D721Med (cell line): Measurements from ENCODE around the gene PCDH15.

ENCODE experiments used
- DNase-seq: peaks from one replicate; pipeline ENCODE4 v3.0.0; 2011; ENCODE audit warnings: low spot score; ENCODE audit not compliant: insufficient read length
- FAIRE-seq: peaks from 2 replicates; lab custom pipeline; 2011; peaks lifted over from hg19 to GRCh38; lab: Jason Lieb, UNC
- CTCF ChIP-seq: IDR thresholded peaks from 2 replicates; pipeline ENCODE4 v1.5.1; 2012; ENCODE audit warnings: mild to moderate bottlenecking, control low read depth; ENCODE audit not compliant: insufficient read depth; ENCODE audit errors: missing control alignments

PCDH15 gene

GRCh38 chr10:54758791-54759190 lies 42.2 kb downstream of the PCDH15 start:
- TF ChIP-seq CTCF = no peak
- no peak for FAIRE-seq

GRCh38 chr10:54749623-54750022 lies 51.4 kb downstream of the PCDH15 start:
- no peak for TF ChIP-seq CTCF
- DNase-seq = no peak
- FAIRE-seq = no peak

More at GRCh38 chr10:54758791-54759190, 42.2 kb downstream of the PCDH15 start:
- DNase-seq = no peak

- TF ChIP-seq CTCF = no peak
- peak; percentile 11 for FAIRE-seq
- no peak for DNase-seq
Observed at GRCh38 chr10:54745436-54745835, 55.6 kb downstream of the PCDH15 start.

- DNase-seq (no peak), FAIRE-seq (no peak)
- TF ChIP-seq CTCF = no peak
Observed at GRCh38 chr10:54742416-54742815, 58.6 kb downstream of the PCDH15 start.

GRCh38 chr10:54728511-54728910 lies 72.5 kb downstream of the PCDH15 start:
- DNase-seq = no peak
- no peak for TF ChIP-seq CTCF
- FAIRE-seq = no peak

GRCh38 chr10:54722075-54722474 lies 79.0 kb downstream of the PCDH15 start:
- no peak for FAIRE-seq
- no peak for DNase-seq
- TF ChIP-seq CTCF = no peak

- FAIRE-seq = peak; percentile 58
Observed at GRCh38 chr10:54710918-54711317, 90.1 kb downstream of the PCDH15 start.

More at GRCh38 chr10:54710918-54711317, 90.1 kb downstream of the PCDH15 start:
- no peak for TF ChIP-seq CTCF
- DNase-seq = no peak
